GM11168 (cell line): ENCODE data around the gene RELL1.

Experiments
- in situ Hi-C: fragments of 300-500 bp; cut with MboI; formaldehyde crosslinking; loops from one replicate; pipeline ENCODE4 v1.12.0; 2022; ENCODE audit warnings: low sequenced_read_pairs; ENCODE audit not compliant: unreplicated experiment

RELL1 gene

GRCh38 chr4:37604461-37604860, 81.7 kb downstream of the RELL1 start:
- in situ Hi-C loops = loop anchor here (10.0 kb wide), 1 partner anchor 180 kb away; no protein-coding TSS in a partner anchor

- in situ Hi-C loops = loop anchor here (10.0 kb wide), 1 partner anchor 181 kb away; no protein-coding TSS in a partner anchor
Observed at GRCh38 chr4:37603711-37604110, 82.5 kb downstream of the RELL1 start.

DNA sequence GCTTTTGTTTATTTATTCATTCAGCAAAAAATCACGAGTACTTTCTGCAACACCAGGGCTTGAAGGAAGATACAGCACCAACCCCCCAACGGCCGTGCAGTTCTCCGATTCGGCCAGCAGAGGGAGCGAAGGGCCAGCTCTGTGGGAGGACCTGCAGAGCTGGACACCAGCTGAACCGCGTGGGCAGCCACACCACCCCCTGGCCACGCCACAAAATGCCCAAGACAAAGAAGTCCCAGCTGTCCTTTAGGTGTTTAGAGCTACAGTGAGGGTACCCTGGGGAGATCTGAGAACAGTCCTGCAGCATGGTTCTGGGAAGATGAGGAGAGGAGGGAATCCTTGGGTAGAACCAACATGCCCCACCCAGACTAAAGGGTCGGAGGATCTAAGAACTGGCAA, 83.1 kb downstream of the RELL1 start:
- in situ Hi-C loops = loop anchor here (10.0 kb wide), 1 partner anchor 182 kb away; no protein-coding TSS in a partner anchor

DNA sequence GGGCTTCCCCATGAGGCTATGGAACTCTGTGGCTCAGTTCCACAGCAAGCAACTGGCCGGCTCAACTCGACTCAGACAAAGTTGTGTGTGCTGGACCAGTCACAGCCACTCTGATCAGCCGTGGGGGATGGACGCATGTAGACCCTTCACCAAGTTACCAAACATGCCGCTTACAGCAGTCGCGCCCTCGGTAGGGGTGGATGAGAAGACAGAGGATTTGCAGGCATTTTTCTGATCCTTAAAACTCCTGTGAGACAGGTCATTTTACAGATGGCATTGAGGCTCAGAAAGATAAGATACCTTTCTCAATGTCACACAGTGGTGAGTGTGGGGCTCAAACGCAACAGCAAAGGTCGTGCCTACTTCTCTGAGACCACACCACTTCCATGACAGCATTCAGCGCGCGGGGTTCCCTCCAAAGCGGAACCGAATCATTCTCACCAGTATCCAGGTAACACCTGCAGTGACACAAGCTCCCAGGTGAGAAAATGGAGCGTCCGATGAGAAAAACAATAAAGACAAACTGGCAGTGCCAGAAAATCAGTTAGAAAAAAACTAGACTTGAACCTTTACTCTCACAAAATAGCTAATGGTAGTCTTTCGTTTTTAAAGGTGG, 83.6 kb downstream of the RELL1 start:
- in situ Hi-C loops = loop anchor here (10.0 kb wide), 1 partner anchor 182 kb away; no protein-coding TSS in a partner anchor

DNA sequence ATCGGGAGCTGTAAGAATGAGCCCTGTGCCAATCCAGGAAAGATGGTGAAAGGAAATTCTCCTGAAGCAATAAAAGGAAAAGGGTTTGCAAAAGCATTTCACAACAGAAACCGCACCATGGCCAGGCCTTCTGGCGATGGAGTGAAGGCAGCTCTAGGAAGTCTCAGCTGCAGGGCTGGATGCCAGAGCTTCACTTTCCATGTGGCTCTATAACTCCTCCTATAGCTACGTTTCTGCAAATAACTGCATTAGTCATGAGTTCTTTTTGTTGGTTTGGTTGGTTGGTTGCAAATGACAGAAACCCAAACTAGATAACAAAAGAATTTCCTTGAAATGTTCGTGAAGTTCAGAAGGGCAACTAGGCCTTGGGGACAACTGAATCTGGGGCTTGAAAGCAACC, 84.6 kb downstream of the RELL1 start:
- in situ Hi-C loops = loop anchor here (10.0 kb wide), 1 partner anchor 183 kb away; no protein-coding TSS in a partner anchor

DNA sequence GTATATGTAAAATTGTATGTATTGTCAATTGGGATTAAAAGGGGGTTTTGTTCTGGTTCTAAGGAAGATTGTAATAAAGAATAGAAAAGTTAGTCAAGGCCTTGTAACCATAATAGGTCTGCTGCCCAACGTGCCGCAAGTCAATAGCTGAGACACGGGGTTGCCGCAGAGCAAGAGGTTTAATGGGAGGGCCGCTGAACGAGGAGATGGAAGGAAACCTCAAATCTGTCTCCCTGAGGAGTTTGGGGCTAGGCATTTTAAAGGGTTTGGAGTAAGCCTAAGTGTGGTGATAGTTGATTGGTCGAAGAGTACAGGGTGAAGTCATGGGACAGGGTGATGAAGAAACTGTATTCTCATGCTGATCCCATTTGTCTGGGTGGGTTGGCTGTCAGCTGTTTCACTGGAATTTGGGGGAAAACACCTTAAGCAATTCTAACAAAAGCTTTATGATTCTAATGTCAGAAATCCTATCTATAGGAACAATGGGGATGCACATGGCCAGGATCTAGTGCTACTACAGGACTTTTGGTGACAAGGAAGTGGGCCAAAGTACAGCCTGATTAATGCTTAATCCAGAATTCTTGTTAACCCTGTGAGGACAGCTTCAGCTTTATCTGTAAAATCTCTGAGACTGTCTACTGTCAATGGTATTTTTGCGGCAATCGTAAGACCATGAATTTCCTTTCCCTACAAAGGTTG, 86.9 kb downstream of the RELL1 start:
- in situ Hi-C loops = no loop called here

DNA sequence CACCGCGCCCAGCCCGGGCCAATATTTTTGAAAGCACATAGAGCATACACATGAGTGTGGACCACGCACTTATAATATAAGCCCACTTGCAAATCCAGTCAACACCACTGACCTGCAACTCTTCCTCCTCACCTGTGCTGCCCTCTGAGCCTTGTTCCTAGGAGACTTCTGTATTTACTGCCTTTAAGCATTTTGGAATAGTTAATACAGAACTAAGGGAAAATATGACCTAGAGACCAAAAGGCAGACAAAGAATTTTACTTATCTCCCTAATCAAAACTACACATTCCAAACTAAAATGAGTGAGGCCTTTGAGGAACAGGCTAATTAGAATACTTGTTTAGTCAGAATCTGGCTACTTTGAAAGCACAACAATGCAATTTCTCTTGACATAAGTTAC, 89.1 kb downstream of the RELL1 start:
- in situ Hi-C loops = no loop called here

DNA sequence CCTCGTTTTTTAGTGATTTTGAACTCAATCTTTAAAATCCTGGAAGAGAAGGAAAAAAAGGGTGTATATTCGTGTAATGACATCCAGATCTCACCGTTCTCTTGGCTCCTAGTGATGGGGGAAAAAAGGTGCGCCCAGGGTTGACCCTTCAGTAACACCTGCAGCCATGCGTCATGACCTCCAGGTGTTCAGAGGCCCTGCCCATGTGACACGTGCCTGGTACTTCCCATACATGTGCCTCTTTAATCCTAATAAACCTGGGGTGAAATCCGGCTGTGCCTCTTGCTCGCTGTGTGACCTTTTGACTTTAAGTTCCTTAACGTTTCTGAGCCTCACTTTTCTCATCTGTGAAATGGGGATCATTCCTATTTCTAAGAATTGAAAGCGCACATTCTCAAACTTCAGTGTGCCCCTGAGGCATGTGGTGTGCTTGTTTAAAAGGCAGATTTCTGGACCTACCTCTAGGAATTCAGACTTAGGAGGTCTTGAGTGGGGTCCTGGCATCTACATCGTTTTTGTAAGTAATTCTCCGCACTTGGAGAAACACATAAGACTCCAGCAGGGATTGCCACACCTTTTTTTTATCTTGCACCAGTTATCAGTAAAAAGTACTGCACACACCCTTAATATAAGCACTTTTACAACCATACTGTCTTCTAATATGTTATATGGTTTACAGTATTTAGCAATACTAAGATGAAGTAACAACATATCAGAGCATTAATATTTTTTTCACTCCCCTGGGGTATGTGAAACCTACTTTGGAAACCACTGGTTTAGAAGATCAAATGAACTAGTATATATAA, 90.1 kb downstream of the RELL1 start:
- in situ Hi-C loops = no loop called here

DNA sequence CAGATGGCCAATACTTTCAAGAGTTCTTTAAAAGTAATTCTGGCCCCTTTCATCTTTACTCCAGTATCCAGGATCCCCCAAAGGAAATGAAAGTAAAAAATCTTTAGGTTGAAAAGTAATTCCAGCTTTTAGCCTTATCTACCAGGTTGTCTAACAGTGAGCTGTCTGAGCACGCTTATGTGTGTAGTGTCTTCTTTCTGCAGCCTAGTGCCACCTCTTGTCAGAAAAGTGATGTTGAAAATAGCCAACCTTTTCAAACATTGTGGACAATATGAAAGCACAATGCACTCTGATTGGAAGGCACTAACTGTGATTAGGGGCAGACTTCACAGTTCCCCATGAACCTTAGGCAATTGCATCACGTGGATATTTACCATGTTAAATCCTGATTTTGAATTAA, 92.1 kb downstream of the RELL1 start:
- in situ Hi-C loops = no loop called here

- in situ Hi-C loops = no loop called here
Observed at GRCh38 chr4:37591349-37591748, 94.8 kb downstream of the RELL1 start.

GRCh38 chr4:37590016-37590415, 96.2 kb downstream of the RELL1 start:
- in situ Hi-C loops = no loop called here

GRCh38 chr4:37588150-37588549, 98.0 kb downstream of the RELL1 start:
- in situ Hi-C loops = no loop called here

DNA sequence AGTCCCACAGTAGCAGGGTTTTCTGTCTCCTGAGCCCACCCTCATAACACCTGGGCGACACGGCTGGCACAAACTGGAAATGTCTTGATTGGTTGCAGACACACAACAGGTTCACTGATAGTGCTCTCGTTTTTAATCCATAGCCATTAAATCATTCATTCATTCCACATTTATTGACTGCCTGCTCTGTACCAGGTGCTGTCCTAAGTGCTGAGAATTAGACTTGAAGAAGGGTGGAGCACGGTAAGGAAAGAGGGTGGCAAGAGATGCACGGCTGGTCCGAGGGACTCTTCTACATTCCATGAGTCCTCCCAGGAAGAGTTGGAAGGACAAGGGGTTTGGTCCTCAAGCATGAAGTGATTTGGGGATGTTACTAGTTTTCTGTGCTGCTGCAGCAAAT, 100.0 kb downstream of the RELL1 start:
- in situ Hi-C loops = no loop called here

- in situ Hi-C loops = no loop called here
Observed at GRCh38 chr4:37584493-37585060, 101.6 kb downstream of the RELL1 start.

DNA sequence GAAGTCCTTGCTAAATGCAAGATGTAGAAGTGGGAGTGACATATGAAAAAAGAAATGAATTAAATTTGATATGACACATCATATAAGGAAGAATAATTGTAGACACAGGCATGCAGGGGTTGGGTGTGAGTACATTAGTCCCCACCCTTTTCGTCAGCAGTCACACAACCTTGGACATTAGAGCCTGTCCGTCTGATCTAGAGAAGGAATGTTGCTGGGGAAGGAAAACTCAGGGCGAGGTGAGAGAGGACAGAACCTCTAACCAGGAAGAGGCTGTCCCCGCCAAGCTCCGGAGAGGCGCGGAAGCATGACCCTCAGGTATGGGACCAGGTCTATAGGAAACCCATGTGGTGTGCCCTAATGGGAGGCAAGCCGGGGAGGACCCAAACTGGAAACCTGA, 102.1 kb downstream of the RELL1 start:
- in situ Hi-C loops = no loop called here

GRCh38 chr4:37573566-37573965, 112.6 kb downstream of the RELL1 start:
- in situ Hi-C loops = no loop called here

GRCh38 chr4:37568489-37568888, 117.7 kb downstream of the RELL1 start:
- in situ Hi-C loops = loop anchor here (10.0 kb wide), 1 partner anchor 114 kb away; a partner anchor contains a TSS

GRCh38 chr4:37567836-37568235, 118.3 kb downstream of the RELL1 start:
- in situ Hi-C loops = loop anchor here (10.0 kb wide), 1 partner anchor 113 kb away; a partner anchor contains a TSS

GRCh38 chr4:37562592-37562991, 123.6 kb downstream of the RELL1 start:
- in situ Hi-C loops = loop anchor here (10.0 kb wide), 1 partner anchor 108 kb away; a partner anchor contains a TSS

GRCh38 chr4:37561803-37562207, 124.4 kb downstream of the RELL1 start:
- in situ Hi-C loops = loop anchor here (10.0 kb wide), 1 partner anchor 107 kb away; a partner anchor contains a TSS
